ENCODE results near the gene HES1. TPM values are rescaled to one million over a fixed set of nuclear protein-coding genes. Genes with fewer than 3 reads are reported as not detected.

HES1 gene
- total and polyA plus RNA-seq, 4 donors, result 22.5 to 51.9 (median 33.0) TPM

DNA sequence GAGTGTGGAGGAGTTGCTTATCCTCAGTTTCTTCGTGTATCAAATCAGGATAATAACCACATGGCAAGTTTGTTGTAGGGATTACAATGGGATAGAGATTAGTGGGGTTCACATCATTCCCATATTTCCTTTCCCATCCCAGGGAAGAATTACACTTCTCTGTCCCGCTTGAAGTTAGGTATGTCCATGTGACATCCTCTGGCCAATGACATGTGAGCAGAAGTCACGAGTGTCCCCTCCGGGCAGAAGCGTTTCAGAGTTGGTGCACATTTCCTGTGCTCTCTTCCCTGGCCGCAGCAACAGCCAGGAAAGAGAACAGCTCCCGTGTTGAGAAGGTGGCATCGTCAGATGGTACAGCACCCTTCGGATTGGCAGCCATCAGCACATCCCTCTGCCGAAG is 36.7 kb upstream of the HES1 start:
- 89% methylated on average over 10 of the region's 10 CpGs for WGBS, 2 donors
- Histone ChIP-seq H3K36me3 (ENCODE audit: control insufficient read depth in 1 of 2, insufficient read depth in 2 of 2, low read length in 1 of 2) (no peaks in the 10 kb centered on the region), H3K4me1 (ENCODE audit: control insufficient read depth in 1 of 2, insufficient read depth in 2 of 2, low read length in 2 of 2) (peaks cover 0 to 4% of the 10 kb centered on the region in 2 donors), H3K27ac (ENCODE audit: low read depth in 1 of 2, low read length in 2 of 2) (no peak overlapping the region), H3K9me3 (ENCODE audit: control insufficient read depth, low read length) (no peaks in the 10 kb centered on the region), H3K4me3 (ENCODE audit: low read length in 2 of 2) (no peak overlapping the region), H3K27me3 (ENCODE audit: control insufficient read depth in 1 of 2, insufficient read depth in 2 of 2, low read length in 1 of 2) (no peaks in the 10 kb centered on the region)
- intact Hi-C loops (cut with DNase I), result no loop called here
- no peak for ATAC-seq (ENCODE audit: low FRiP score)
- no peak for DNase-seq

DNA sequence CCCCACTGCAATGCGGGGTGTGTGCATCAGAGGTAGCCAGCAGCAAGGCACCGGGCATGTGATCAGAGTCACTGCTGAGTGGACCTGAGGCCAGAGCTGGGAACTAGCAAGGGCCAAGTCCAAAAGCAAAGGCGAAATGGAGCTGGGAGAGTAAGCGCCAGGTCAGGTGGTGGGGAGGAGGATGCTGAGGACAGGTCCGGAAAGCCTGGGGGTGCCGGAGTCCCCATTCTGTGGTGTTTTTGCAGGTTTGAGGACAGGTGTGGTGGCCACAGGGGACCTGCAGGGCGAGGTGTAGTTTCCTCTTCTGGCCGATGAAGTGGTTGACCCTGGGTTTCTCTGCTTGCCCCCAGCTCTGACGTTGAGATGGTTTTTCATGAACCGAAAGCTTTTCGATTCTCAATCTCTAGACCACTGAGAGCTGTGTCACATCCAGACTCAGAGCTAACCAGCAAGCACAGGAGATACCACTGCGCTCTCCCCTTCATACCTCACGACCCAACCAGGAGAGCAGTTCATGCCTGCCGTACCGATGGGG is 35.0 kb upstream of the HES1 start:
- Histone ChIP-seq H3K4me1 (ENCODE audit: control insufficient read depth in 1 of 2, insufficient read depth in 2 of 2, low read length in 2 of 2) (peaks cover 0 to 4% of the 10 kb centered on the region in 2 donors), H3K27me3 (ENCODE audit: control insufficient read depth in 1 of 2, insufficient read depth in 2 of 2, low read length in 1 of 2) (no peaks in the 10 kb centered on the region), H3K9me3 (ENCODE audit: control insufficient read depth, low read length) (no peaks in the 10 kb centered on the region), H3K36me3 (ENCODE audit: control insufficient read depth in 1 of 2, insufficient read depth in 2 of 2, low read length in 1 of 2) (no peaks in the 10 kb centered on the region), H3K27ac (ENCODE audit: low read depth in 1 of 2, low read length in 2 of 2) (no peak overlapping the region), H3K4me3 (ENCODE audit: low read length in 2 of 2) (no peak overlapping the region)
- no peak for DNase-seq
- 94% methylated on average over 15 of the region's 15 CpGs for WGBS, 2 donors
- no peak for ATAC-seq (ENCODE audit: low FRiP score)
- intact Hi-C loops (cut with DNase I), result no loop called here

DNA sequence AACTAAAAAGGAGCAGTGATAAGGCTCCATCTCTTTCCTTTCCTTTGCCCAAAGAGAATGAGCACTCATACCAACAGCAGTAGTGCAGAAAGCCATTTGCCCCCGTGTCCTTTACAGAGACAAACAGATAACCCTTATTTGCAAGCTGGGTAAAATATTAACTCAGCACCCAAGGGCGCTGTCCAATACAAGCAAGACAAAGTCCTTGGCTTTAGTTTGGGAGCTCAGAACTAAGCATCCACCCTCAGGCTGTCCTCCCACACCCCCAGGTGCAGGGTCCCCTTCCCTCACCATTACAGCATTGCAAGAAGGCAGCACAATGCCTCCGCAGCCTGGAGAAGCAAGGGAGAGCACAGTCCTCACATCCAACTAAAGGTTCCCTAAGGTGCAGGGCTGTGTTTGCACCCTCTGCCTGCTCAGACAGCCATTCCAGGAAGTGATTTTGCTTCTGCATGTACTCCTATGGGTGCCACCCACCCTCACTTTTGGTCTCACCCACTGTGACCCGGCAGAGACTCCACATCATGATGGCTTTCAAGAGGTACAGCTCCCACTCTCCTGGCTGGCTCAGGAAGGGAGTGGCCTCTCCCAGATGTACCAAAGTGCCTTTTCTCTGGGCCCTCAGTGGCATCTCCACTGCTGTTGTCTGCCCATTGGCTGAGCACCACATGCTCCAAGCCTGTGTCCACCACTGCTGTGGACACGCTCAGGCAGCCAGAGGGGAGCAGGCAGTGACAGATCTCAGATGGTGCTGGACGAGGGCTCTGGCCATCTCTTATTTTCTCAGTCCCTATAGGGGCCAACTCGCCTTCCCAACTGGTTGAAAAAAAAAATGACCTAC is 34.1 kb upstream of the HES1 start:
- ATAC-seq (ENCODE audit: low FRiP score), result no peak
- Histone ChIP-seq H3K27me3 (ENCODE audit: control insufficient read depth in 1 of 2, insufficient read depth in 2 of 2, low read length in 1 of 2) (no peaks in the 10 kb centered on the region), H3K4me1 (ENCODE audit: control insufficient read depth in 1 of 2, insufficient read depth in 2 of 2, low read length in 2 of 2) (peaks cover 0 to 4% of the 10 kb centered on the region in 2 donors), H3K9me3 (ENCODE audit: control insufficient read depth, low read length) (no peaks in the 10 kb centered on the region), H3K4me3 (ENCODE audit: low read length in 2 of 2) (no peak overlapping the region), H3K27ac (ENCODE audit: low read depth in 1 of 2, low read length in 2 of 2) (no peak overlapping the region), H3K36me3 (ENCODE audit: control insufficient read depth in 1 of 2, insufficient read depth in 2 of 2, low read length in 1 of 2) (no peaks in the 10 kb centered on the region)
- intact Hi-C loops (cut with DNase I), result no loop called here
- DNase-seq, result no peak
- WGBS, 2 donors, result 91 to 93% methylated on average over 7 of the region's 7 CpGs

DNA sequence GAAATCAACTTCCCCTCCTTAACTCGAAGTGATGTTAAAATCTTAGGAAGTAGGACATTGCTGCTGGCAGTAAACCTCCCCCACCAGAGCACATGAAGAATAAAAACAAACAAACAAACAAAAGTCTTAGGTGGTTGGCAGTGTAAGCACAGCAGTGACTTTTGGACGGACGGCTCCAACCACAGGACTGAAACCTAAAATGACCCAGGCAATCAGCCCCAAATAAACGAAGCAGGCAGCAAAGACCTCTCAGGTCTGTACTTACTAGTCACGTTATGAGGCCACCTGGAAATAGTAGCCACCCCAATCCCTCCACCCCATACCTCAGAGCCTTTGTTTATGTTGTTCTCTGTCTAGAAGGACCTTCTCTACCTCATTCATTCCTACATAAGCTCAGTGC is 33.5 kb upstream of the HES1 start:
- no peak overlapping the region for H3K27ac ChIP-seq (ENCODE audit: low read depth in 1 of 2, low read length in 2 of 2)
- ATAC-seq (ENCODE audit: low FRiP score) (no peak), DNase-seq (no peak)
- 91 to 94% methylated on average over 5 of the region's 5 CpGs for WGBS, 2 donors
- intact Hi-C loops (cut with DNase I), result no loop called here
- H3K4me1 ChIP-seq (ENCODE audit: control insufficient read depth in 1 of 2, insufficient read depth in 2 of 2, low read length in 2 of 2), result peaks cover 0 to 4% of the 10 kb centered on the region in 2 donors
- H3K27me3 ChIP-seq (ENCODE audit: control insufficient read depth in 1 of 2, insufficient read depth in 2 of 2, low read length in 1 of 2), result no peaks in the 10 kb centered on the region
- H3K9me3 ChIP-seq (ENCODE audit: control insufficient read depth, low read length), result no peaks in the 10 kb centered on the region
- no peak overlapping the region for H3K4me3 ChIP-seq (ENCODE audit: low read length in 2 of 2)
- H3K36me3 ChIP-seq (ENCODE audit: control insufficient read depth in 1 of 2, insufficient read depth in 2 of 2, low read length in 1 of 2), result no peaks in the 10 kb centered on the region

DNA sequence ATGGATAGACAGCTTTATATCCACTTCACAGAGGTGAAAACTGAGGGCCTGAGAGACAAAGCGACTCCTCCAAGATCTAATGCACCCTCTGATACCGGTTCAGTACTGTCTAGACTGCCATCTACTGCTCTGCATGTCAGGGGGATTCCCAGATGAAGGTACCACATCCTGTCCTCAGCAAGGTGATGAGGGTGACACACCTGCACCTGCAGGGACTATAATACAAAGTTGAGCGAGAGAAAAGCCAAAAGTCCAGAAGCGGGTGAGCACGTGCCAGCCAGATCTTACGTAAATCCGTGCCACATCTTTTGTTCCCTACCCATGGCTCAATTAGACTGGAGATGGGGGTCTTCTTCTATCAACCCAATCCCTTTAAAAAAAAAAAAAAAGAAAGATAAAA is 32.4 kb upstream of the HES1 start:
- DNase-seq (no peak), ATAC-seq (ENCODE audit: low FRiP score) (no peak)
- Histone ChIP-seq H3K9me3 (ENCODE audit: control insufficient read depth, low read length) (no peaks in the 10 kb centered on the region), H3K4me3 (ENCODE audit: low read length in 2 of 2) (no peak overlapping the region), H3K36me3 (ENCODE audit: control insufficient read depth in 1 of 2, insufficient read depth in 2 of 2, low read length in 1 of 2) (no peaks in the 10 kb centered on the region), H3K4me1 (ENCODE audit: control insufficient read depth in 1 of 2, insufficient read depth in 2 of 2, low read length in 2 of 2) (no peaks in the 10 kb centered on the region), H3K27me3 (ENCODE audit: control insufficient read depth in 1 of 2, insufficient read depth in 2 of 2, low read length in 1 of 2) (no peaks in the 10 kb centered on the region), H3K27ac (ENCODE audit: low read depth in 1 of 2, low read length in 2 of 2) (no peak overlapping the region)
- intact Hi-C loops (cut with DNase I), result no loop called here
- 94 to 95% methylated on average over 7 of the region's 7 CpGs for WGBS, 2 donors

DNA sequence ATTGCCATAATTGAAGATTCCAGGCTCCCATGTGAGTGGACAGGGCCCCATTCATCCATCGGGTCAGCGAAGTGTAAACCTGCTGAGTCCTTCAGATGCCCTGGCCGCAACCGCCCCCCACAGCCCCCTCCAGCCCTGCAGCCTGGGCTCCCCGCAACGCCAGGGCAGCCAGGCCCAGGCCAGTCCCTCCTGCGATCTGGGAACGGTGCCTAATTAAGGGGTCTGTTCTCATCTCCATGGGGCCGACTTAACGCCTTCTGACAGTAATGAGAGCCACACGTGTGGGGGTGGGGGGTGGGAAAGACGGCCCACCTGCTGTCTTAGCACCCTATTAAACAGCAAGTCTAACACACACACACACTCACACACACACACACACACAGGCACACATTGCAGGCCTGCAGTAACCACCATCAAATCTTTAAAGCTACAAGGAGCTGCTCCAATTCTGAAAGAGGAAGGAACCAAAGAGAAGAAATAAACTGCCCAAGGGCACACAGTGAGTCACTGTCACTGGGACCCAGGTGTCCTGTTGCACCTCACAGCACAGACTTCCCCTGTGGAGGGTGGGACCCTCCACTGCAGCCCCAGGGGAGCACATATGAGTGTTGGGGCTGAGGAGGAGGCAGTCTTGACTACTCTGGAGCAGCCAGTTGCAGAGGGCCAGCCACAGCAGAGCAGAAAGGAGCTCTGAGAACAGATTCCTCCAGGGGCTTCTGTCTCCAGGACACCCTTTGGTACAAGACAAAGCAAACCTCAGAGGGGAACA is 31.8 kb upstream of the HES1 start:
- H3K27ac ChIP-seq (ENCODE audit: low read depth in 1 of 2, low read length in 2 of 2), result no peak overlapping the region
- no peaks in the 10 kb centered on the region for H3K27me3 ChIP-seq (ENCODE audit: control insufficient read depth in 1 of 2, insufficient read depth in 2 of 2, low read length in 1 of 2)
- WGBS, 2 donors, result 82 to 97% methylated on average over 12 of the region's 12 CpGs
- H3K36me3 ChIP-seq (ENCODE audit: control insufficient read depth in 1 of 2, insufficient read depth in 2 of 2, low read length in 1 of 2), result no peaks in the 10 kb centered on the region
- no peak for ATAC-seq (ENCODE audit: low FRiP score)
- H3K4me1 ChIP-seq (ENCODE audit: control insufficient read depth in 1 of 2, insufficient read depth in 2 of 2, low read length in 2 of 2), result no peaks in the 10 kb centered on the region
- no peaks in the 10 kb centered on the region for H3K9me3 ChIP-seq (ENCODE audit: control insufficient read depth, low read length)
- no peak for DNase-seq
- intact Hi-C loops (cut with DNase I), result no loop called here
- no peak overlapping the region for H3K4me3 ChIP-seq (ENCODE audit: low read length in 2 of 2)

DNA sequence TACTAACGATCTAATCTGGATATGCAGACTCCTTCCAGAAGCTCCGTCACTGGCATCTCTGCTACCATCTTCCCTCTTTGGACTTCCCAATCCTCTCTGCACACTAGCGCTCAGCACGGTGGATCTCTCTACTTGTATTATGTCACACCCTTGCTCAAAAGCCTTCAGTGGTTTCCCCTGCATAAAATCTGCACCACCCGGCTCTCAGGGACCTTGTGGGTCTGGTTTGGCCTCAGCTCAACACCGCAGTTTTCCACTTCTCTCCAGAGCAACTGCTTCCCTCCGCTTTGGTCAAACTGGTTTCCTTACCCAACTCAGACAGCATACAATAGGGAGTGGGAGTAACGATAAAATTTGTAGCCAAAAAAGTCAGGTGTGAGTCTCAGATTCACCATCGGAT is 30.7 kb upstream of the HES1 start:
- ATAC-seq (ENCODE audit: low FRiP score) (no peak), DNase-seq (no peak)
- Histone ChIP-seq H3K27me3 (ENCODE audit: control insufficient read depth in 1 of 2, insufficient read depth in 2 of 2, low read length in 1 of 2) (no peaks in the 10 kb centered on the region), H3K9me3 (ENCODE audit: control insufficient read depth, low read length) (no peaks in the 10 kb centered on the region), H3K36me3 (ENCODE audit: control insufficient read depth in 1 of 2, insufficient read depth in 2 of 2, low read length in 1 of 2) (no peaks in the 10 kb centered on the region), H3K27ac (ENCODE audit: low read depth in 1 of 2, low read length in 2 of 2) (no peak overlapping the region), H3K4me1 (ENCODE audit: control insufficient read depth in 1 of 2, insufficient read depth in 2 of 2, low read length in 2 of 2) (no peaks in the 10 kb centered on the region), H3K4me3 (ENCODE audit: low read length in 2 of 2) (no peak overlapping the region)
- WGBS, 2 donors, result 94 to 95% methylated on average over 9 of the region's 9 CpGs
- intact Hi-C loops (cut with DNase I), result no loop called here

DNA sequence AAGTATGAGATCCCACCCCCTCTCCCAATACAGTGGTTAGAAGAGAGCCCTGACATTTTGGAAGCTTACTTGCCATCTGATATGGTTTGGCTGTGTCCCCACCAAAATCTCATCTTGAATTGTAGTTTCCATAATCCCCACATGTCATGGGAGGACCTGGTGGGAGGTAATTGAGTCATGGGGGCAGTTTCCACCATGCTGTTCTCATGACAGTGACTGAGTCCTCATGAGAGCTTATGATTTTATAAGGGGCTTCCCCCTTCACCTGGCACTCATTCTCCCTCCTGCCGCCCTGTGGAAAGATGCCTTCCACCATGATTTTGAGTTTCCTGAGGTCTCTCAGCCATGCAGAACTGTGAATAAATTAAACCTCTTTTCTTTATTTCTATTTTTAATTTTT is 28.8 kb upstream of the HES1 start:
- intact Hi-C loops (cut with DNase I), result no loop called here
- 98 to 100% methylated on average over 1 of the region's 1 CpG for WGBS, 2 donors
- ATAC-seq (ENCODE audit: low FRiP score), result no peak
- Histone ChIP-seq H3K4me3 (ENCODE audit: low read length in 2 of 2) (no peak overlapping the region), H3K36me3 (ENCODE audit: control insufficient read depth in 1 of 2, insufficient read depth in 2 of 2, low read length in 1 of 2) (no peaks in the 10 kb centered on the region), H3K27ac (ENCODE audit: low read depth in 1 of 2, low read length in 2 of 2) (no peak overlapping the region), H3K27me3 (ENCODE audit: control insufficient read depth in 1 of 2, insufficient read depth in 2 of 2, low read length in 1 of 2) (no peaks in the 10 kb centered on the region), H3K9me3 (ENCODE audit: control insufficient read depth, low read length) (no peaks in the 10 kb centered on the region), H3K4me1 (ENCODE audit: control insufficient read depth in 1 of 2, insufficient read depth in 2 of 2, low read length in 2 of 2) (no peaks in the 10 kb centered on the region)
- DNase-seq, result no peak
